ENCODE results near the gene PLCXD3.

DNA sequence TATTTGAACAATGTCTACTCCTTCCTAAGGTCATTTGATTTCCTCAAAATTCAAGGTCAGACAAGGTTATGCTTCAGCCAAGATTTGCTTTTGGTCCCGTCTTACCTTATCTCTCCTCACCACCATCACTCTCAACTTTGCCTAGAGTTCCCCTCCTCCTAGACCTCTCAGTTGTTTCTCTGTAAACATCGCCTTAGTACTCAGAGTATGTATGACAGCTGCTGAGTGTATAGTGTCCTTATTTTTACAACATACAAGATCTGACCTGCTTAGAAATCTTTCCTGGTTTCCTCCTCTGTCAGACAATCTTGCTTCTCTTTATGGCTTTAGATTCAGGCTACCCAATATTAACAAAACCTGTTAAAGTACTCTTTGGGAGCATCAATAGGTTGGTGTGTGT, 247.1 kb downstream of the PLCXD3 start:
- TF ChIP-seq POLR2A (IDR thresholded peaks at IDR 0.05) (no peak), POLR2AphosphoS5 (IDR thresholded peaks at IDR 0.05) (no peak), EP300 (IDR thresholded peaks at IDR 0.05) (no peak)
- TF ChIP-seq, protein P1, sequence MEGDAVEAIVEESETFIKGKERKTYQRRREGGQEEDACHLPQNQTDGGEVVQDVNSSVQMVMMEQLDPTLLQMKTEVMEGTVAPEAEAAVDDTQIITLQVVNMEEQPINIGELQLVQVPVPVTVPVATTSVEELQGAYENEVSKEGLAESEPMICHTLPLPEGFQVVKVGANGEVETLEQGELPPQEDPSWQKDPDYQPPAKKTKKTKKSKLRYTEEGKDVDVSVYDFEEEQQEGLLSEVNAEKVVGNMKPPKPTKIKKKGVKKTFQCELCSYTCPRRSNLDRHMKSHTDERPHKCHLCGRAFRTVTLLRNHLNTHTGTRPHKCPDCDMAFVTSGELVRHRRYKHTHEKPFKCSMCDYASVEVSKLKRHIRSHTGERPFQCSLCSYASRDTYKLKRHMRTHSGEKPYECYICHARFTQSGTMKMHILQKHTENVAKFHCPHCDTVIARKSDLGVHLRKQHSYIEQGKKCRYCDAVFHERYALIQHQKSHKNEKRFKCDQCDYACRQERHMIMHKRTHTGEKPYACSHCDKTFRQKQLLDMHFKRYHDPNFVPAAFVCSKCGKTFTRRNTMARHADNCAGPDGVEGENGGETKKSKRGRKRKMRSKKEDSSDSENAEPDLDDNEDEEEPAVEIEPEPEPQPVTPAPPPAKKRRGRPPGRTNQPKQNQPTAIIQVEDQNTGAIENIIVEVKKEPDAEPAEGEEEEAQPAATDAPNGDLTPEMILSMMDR (IDR thresholded peaks at IDR 0.05): no peak

All from upper lobe of left lung (tissue), 4 donors.